ENCODE results near the gene VENTX.
"Not testable (repeated sequence)": the region's sequence is repeated elsewhere in the genome, so short reads cannot be mapped to it uniquely, and the experiment has no call there.

The VENTX gene

GRCh38 chr10:133258818-133259601 is 21.4 kb downstream of the VENTX start:
- no peak for DNase-seq

- DNase-seq = no peak
Measured at GRCh38 chr10:133259602-133259989, 21.9 kb downstream of the VENTX start.

- no peak for DNase-seq
Measured at GRCh38 chr10:133260895-133261725, 23.5 kb downstream of the VENTX start.

- peak in 1 of 2 experiments; percentile 13 for DNase-seq
Measured at GRCh38 chr10:133261726-133262325, 24.2 kb downstream of the VENTX start.

- DNase-seq = no peak
Measured at GRCh38 chr10:133262696-133263095, 25.0 kb downstream of the VENTX start.

GRCh38 chr10:133263674-133264073 is 26.0 kb downstream of the VENTX start:
- DNase-seq = no peak

GRCh38 chr10:133264461-133264860 is 26.8 kb downstream of the VENTX start:
- no peak for DNase-seq

- DNase-seq = not testable (repeated sequence)
Measured at GRCh38 chr10:133265052-133265451, 27.4 kb downstream of the VENTX start.

- DNase-seq = no peak
Measured at GRCh38 chr10:133266056-133266795, 28.6 kb downstream of the VENTX start.

GRCh38 chr10:133267293-133267692 is 29.6 kb downstream of the VENTX start:
- DNase-seq = no peak

- DNase-seq = no peak
Measured at GRCh38 chr10:133267829-133268228, 30.2 kb downstream of the VENTX start.

- no peak for DNase-seq
Measured at GRCh38 chr10:133268532-133268931, 30.9 kb downstream of the VENTX start.

GRCh38 chr10:133269367-133269766 is 31.7 kb downstream of the VENTX start:
- DNase-seq = no peak

GRCh38 chr10:133270204-133270603 is 32.5 kb downstream of the VENTX start:
- no peak for DNase-seq

GRCh38 chr10:133270773-133271297 is 33.2 kb downstream of the VENTX start:
- DNase-seq = no peak

- no peak for DNase-seq
Measured at GRCh38 chr10:133271521-133272300, 34.1 kb downstream of the VENTX start.

GRCh38 chr10:133272301-133272963 is 34.8 kb downstream of the VENTX start:
- no peak for DNase-seq

- DNase-seq = no peak
Measured at GRCh38 chr10:133272964-133273420, 35.3 kb downstream of the VENTX start.

- DNase-seq = no peak
Measured at GRCh38 chr10:133273534-133274143, 36.0 kb downstream of the VENTX start.

Data from cerebellar nuclear complex (tissue), 1 donor.